Mucosa of rectum (tissue), 2 donors: ENCODE results near the gene KRCC1.

Experiments used
- H3K27ac ChIP-seq, 2 donors: one replicate each; pipeline ENCODE4 v1.7.0; 2013; ENCODE audit warnings: inconsistent platforms in 2 of 2, low read depth in 2 of 2, low read length in 2 of 2
- H3K27me3 ChIP-seq, 2 donors: one replicate each; pipeline ENCODE4 v1.7.0; 2013; ENCODE audit warnings: low read length in 2 of 2; ENCODE audit not compliant: control insufficient read depth in 2 of 2, insufficient read depth in 2 of 2
- H3K36me3 ChIP-seq, 2 donors: one replicate each; pipeline ENCODE4 v1.7.0; 2013; ENCODE audit warnings: low read length in 2 of 2; ENCODE audit not compliant: control insufficient read depth in 2 of 2, insufficient read depth in 2 of 2
- H3K4me1 ChIP-seq, 2 donors: one replicate each; pipeline ENCODE4 v1.7.0; 2013; ENCODE audit warnings: low read length in 2 of 2, mild to moderate bottlenecking in 1 of 2; ENCODE audit not compliant: control insufficient read depth in 2 of 2, insufficient read depth in 2 of 2
- H3K4me3 ChIP-seq, 2 donors: one replicate each; pipeline ENCODE4 v1.7.0; 2013; ENCODE audit warnings: low read length in 2 of 2
- H3K9ac ChIP-seq, 2 donors: one replicate each; pipeline ENCODE4 v1.7.0; 2013; ENCODE audit warnings: low read length in 2 of 2, low read depth in 1 of 2, mild to moderate bottlenecking in 1 of 2
- H3K9me3 ChIP-seq, 2 donors: one replicate each; pipeline ENCODE4 v1.7.0; 2013; ENCODE audit warnings: low read length in 2 of 2; ENCODE audit not compliant: control insufficient read depth in 2 of 2
- donor health status: healthy.
- donor health status: Normal muscosa, but diverticular disease.

The KRCC1 gene

DNA sequence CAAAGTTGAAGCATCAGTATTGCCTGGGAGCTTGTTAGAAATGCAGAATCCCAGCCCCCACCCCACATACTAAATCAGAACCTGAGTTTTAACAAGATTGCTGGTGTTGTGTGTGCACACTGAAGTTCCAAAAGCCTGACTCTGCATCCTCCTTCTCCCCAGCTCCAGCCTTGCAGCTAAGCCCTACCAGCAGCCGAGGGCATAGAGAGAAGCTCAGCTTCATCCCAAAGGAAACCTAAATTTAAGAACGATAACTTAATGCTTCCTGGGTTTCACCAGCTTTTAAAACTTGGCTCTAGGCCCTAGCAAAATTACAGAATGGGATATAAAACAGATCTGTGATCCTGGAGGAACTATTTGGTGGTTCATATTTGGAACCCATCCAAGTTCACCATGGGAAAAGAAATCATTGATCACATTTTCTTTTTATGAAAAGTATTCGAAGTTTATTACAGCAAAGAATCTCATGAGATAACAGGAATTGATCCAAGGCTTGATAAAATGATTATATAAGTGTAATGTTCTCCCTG is 23.1 kb upstream of the KRCC1 start:
- Histone ChIP-seq H3K36me3 (no peaks in the 10 kb centered on the region), H3K4me1 (no peaks in the 10 kb centered on the region), H3K27ac (no peak overlapping the region), H3K9me3 (no peaks in the 10 kb centered on the region), H3K27me3 (no peaks in the 10 kb centered on the region), H3K4me3 (no peak overlapping the region), H3K9ac (no peak overlapping the region)

DNA sequence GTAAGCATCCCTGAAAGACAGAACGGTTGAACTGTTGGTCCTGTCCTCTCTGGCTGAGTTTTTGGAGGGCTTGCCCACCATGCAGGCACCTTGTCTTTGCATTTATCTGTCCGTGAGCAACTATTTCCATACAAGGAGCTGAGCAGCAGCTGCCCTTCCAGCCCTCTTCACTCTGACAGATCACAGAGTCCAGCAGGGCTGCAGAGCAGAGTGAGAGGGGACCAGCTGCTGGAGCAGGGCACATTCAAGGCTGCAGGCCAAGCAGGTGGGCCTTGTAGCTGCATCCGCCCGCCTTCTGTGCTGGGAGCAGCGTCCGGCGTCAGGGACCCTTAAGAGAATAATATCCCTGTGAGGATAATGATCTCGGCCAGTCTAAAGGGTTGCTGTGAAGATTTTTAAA is 21.5 kb upstream of the KRCC1 start:
- Histone ChIP-seq H3K4me1 (no peaks in the 10 kb centered on the region), H3K4me3 (no peak overlapping the region), H3K27ac (no peak overlapping the region)

DNA sequence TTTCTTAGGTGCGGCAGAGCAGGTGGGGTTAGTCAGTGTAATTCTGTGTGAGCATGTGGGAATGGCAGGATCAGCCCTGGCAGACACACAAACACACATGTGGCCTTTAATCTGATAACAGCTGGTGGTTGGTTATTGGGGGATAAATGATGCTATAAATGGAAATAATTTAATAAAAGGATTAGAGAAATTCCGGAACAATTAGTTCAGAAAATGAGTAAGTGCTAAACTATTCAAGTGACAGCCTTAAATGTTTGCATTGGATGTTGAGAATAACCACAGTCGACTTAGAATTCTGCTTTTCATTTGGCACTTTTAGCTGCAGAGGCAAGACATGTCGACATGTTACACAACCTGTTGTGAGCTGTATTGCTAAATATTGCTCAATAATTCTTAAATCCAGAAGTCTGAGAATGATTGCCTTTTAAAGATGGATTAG is 19.3 kb upstream of the KRCC1 start:
- no peaks in the 10 kb centered on the region for H3K36me3 ChIP-seq
- no peak overlapping the region for H3K9ac ChIP-seq
- no peak overlapping the region for H3K4me3 ChIP-seq
- H3K27me3 ChIP-seq = no peaks in the 10 kb centered on the region
- no peaks in the 10 kb centered on the region for H3K9me3 ChIP-seq
- H3K4me1 ChIP-seq = no peaks in the 10 kb centered on the region
- H3K27ac ChIP-seq = no peak overlapping the region

More for the DNA sequence above, 21.5 kb upstream of the KRCC1 start:
- H3K27me3 ChIP-seq = no peaks in the 10 kb centered on the region
- no peaks in the 10 kb centered on the region for H3K36me3 ChIP-seq
- no peaks in the 10 kb centered on the region for H3K9me3 ChIP-seq
- H3K9ac ChIP-seq = no peak overlapping the region

DNA sequence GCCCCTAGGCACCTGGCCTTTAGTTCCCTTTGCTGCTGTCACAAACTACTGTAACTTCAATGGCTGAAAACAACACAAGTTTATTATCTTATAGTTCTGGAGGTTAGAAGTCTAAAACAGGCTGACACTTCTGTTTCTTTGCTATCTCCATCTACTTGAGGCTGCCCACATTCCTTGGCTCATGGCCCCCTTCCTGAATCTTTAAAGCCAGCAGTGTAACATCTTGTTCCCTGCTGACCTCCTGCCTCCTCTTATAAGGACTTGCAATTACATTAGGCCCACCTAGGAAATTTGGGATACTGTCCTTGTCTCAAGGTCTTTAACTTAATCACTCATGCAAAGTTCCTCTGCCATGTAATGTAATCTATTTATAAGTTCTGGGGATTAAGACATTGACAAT is 18.6 kb upstream of the KRCC1 start:
- Histone ChIP-seq H3K9ac (no peak overlapping the region), H3K27ac (no peak overlapping the region), H3K9me3 (no peaks in the 10 kb centered on the region), H3K27me3 (no peaks in the 10 kb centered on the region), H3K4me3 (no peak overlapping the region), H3K36me3 (no peaks in the 10 kb centered on the region), H3K4me1 (no peaks in the 10 kb centered on the region)

DNA sequence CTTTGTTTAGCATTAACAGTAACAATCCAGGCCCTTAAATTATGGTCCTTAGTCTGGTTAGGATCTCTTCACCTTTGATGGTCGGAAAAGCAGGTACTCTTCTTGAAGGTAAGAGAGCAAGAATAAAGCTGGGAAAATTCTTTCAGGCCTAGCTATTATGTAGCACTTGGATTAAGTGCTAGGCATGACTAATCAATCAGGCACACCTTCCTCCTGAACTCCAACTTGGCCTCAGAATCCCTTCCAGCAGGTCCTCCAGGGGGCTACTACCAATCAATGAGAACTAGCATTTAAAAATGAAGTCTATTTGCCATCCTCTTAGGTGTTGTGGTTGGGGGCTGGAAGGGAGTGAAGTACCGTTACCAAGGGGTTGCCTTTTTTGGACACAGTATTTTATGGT is 15.8 kb upstream of the KRCC1 start:
- Histone ChIP-seq H3K4me1 (no peaks in the 10 kb centered on the region), H3K4me3 (no peak overlapping the region), H3K27ac (no peak overlapping the region), H3K36me3 (no peaks in the 10 kb centered on the region), H3K9me3 (no peaks in the 10 kb centered on the region), H3K9ac (no peak overlapping the region), H3K27me3 (no peaks in the 10 kb centered on the region)

DNA sequence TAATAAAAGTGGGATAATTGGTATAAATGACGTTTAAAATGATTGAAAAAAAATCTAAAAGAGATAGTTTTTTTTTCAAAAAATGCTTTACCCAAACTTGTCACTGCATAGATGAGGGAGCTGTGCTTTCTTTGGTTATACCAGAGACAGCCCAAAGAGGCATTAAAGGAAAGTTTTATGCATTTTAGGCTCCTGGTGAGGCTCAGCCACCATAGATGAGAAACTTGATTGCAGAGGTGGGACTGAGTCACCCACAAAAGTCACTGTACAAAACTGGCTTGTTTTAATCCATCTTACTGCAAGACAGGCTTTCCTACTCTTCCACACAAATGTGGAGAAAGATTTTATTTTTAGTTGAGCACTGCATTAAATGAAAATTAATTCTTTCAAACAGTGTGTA is 14.5 kb upstream of the KRCC1 start:
- Histone ChIP-seq H3K4me3 (no peak overlapping the region), H3K4me1 (no peaks in the 10 kb centered on the region), H3K36me3 (no peaks in the 10 kb centered on the region), H3K9me3 (no peaks in the 10 kb centered on the region), H3K27ac (no peak overlapping the region), H3K9ac (no peak overlapping the region), H3K27me3 (no peaks in the 10 kb centered on the region)

DNA sequence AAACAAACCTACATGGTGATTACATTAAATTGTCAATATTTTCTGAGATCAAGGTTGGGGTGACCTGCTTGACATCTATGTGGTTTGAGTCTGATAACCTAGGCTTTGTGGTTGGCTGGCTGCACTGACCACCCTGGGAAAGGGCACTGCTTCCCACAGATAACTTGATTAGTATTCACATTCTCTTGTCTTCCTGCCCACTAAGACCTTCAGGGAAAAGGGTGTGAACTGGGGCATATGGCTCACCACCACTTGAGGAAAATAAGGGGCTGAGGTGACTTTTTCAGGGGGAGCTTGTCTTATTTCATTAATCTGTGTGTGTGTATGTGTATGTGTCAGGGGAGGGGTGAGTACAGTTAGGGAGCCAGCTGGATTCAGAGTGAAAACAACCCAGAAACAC is 13.5 kb upstream of the KRCC1 start:
- Histone ChIP-seq H3K27ac (no peak overlapping the region), H3K9ac (no peak overlapping the region), H3K9me3 (no peaks in the 10 kb centered on the region), H3K27me3 (no peaks in the 10 kb centered on the region), H3K4me1 (no peaks in the 10 kb centered on the region), H3K36me3 (no peaks in the 10 kb centered on the region), H3K4me3 (no peak overlapping the region)

DNA sequence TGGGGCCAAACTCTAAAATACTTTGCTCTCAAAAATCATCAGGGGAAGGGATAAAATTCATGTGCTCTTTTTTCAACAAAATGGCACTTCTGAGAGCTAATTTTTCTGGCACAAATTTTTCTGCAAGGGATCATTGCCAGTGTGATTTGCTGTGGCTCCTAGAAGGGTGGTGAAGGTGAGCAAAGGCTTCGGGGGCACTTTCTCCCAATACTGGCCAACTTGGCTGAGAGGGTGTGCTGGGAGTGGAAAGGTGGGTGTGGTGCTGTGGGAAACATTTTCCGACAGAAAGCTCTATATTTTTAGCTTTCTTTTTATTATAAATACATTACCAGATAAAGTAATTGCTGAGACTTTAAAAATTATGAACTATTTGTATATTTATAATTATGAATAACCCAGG is 12.5 kb upstream of the KRCC1 start:
- H3K9me3 ChIP-seq = no peaks in the 10 kb centered on the region
- H3K27me3 ChIP-seq = no peaks in the 10 kb centered on the region
- H3K4me1 ChIP-seq = no peaks in the 10 kb centered on the region
- H3K27ac ChIP-seq = no peak overlapping the region
- no peak overlapping the region for H3K4me3 ChIP-seq
- no peaks in the 10 kb centered on the region for H3K36me3 ChIP-seq
- no peak overlapping the region for H3K9ac ChIP-seq

DNA sequence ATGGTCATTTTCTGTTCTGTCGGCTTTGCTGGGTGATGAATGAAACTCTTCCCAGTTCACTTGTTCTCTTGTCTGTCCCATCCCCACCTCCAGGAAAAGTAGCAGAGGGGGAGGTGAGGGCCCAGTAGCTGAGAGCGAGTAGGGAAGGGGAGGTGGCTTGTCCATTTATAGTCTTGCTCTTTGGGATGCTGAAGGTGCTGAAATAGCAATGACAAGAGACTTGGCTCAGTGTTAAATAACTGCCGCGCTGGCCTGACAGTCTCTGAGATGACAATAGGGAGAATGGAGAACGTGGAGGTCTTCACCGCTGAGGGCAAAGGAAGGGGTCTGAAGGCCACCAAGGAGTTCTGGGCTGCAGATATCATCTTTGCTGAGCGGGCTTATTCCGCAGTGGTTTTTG is 12.0 kb upstream of the KRCC1 start, which contains the start of gene SMYD1:
SMYD1 (plus strand) TSS at position 228 of the 400 bp plus-strand sequence; CDS start at position 268, 40 bp downstream.
- H3K9me3 ChIP-seq = no peaks in the 10 kb centered on the region
- H3K27ac ChIP-seq = no peak within 1 kb of the TSS
- no peaks in the 10 kb centered on the region for H3K27me3 ChIP-seq
- H3K4me1 ChIP-seq = no peaks in the 10 kb centered on the region
- no peak within 1 kb of the TSS for H3K9ac ChIP-seq
- no peak within 1 kb of the TSS for H3K4me3 ChIP-seq
- no peaks in the 10 kb centered on the region for H3K36me3 ChIP-seq

DNA sequence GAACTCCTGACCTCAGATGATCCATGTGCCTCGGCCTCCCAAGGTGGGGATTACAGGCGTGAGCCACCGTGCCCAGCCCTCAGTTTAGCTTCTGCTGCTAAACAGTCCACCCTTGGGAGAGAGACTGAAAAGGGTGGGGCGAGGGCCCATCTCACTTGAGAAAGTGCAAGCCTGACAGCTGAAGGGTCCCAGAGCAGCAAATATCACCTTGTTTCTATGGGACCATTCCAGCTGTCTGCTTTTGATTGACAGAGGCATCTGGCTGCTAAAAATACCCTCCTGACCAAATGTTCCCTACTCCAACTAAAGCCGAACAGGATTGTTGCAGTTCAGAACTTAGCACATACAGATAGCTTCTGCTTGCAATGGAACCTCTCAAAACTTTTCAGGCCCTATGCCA is 11.6 kb upstream of the KRCC1 start:
- Histone ChIP-seq H3K27me3 (no peaks in the 10 kb centered on the region), H3K4me1 (no peaks in the 10 kb centered on the region), H3K9ac (no peak overlapping the region), H3K27ac (no peak overlapping the region), H3K4me3 (no peak overlapping the region), H3K9me3 (no peaks in the 10 kb centered on the region), H3K36me3 (no peaks in the 10 kb centered on the region)

DNA sequence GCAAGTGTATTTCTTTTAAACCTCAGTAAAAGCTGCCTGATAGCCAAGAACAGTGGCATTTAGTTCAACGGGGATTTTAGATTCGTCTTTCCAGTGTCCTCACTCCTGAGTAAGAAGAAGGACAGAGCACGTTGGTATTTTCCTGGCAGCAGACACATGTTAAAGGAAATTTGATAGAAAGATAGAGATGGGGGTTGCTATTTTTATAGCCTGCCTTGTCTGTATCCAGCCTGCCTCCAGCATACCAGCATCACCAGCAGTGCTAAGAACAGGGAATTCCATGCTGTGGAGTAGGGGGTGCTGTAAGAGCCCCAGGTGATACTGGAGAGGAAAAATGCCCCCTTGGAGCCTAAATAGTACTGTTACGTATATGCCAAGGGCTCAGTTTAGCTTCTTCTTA is 11.0 kb upstream of the KRCC1 start:
- Histone ChIP-seq H3K36me3 (no peaks in the 10 kb centered on the region), H3K4me1 (no peaks in the 10 kb centered on the region), H3K4me3 (no peak overlapping the region), H3K9me3 (no peaks in the 10 kb centered on the region), H3K27me3 (no peaks in the 10 kb centered on the region), H3K27ac (no peak overlapping the region), H3K9ac (no peak overlapping the region)
